Thoracic aorta (tissue), 2 donors: ENCODE results near the gene PRKN. TPM values are rescaled to one million over a fixed set of nuclear protein-coding genes. Genes with fewer than 3 reads are reported as not detected.

Experiments used
- ATAC-seq: fragments of 150-250 bp; one replicate; pipeline ENCODE4 v1.8.0; 2017; ENCODE audit warnings: low read depth; ENCODE audit not compliant: insufficient number of reproducible peaks, low FRiP score
- DNase-seq: peaks from one replicate; pipeline ENCODE4 v3.0.0-alpha.2; 2020; ENCODE audit warnings: low spot score
- H3K27ac ChIP-seq, 2 donors: fragments of 200-600 bp; sonication (generic); 1 replicate in 1 of 2; 2 replicates in 1 of 2; pipeline ENCODE4 v1.5.1; 2016; ENCODE audit warnings: mild to moderate bottlenecking in 2 of 2, moderate library complexity in 2 of 2
- H3K27me3 ChIP-seq: fragments of 200-600 bp; sonication (generic); replicated peaks from 2 replicates; pipeline ENCODE4 v1.6.0; 2016; ENCODE audit warnings: mild to moderate bottlenecking; ENCODE audit not compliant: insufficient read depth
- H3K36me3 ChIP-seq: fragments of 200-600 bp; sonication (generic); one replicate; pipeline ENCODE4 v1.5.1; 2016
- H3K4me1 ChIP-seq, 2 donors: fragments of 200-600 bp; sonication (generic); 1 replicate in 1 of 2; 2 replicates in 1 of 2; pipeline versions ENCODE4 v1.5.1 to v1.6.0; 2016; ENCODE audit warnings: low read depth in 2 of 2, mild to moderate bottlenecking in 1 of 2; ENCODE audit not compliant: control insufficient read depth in 1 of 2
- H3K4me3 ChIP-seq: fragments of 200-600 bp; sonication (generic); 2 replicates; pipeline ENCODE4 v1.5.1; 2016; ENCODE audit warnings: mild to moderate bottlenecking
- H3K9me3 ChIP-seq: fragments of 200-600 bp; sonication (generic); 2 replicates; pipeline ENCODE4 v1.5.1; 2016
- total RNA-seq, 2 donors: library from RNA; depleted of rRNA; stranded (reverse); fragments of >200 nt; gene quantifications; one replicate each; pipeline versions ENCODE4 v1.1.0 to v1.2.3, GENCODE V29; 2016
- TF ChIP-seq, protein P1 (sequence below): fragments of 200-600 bp; sonication (generic); IDR thresholded peaks from one replicate; pipeline ENCODE4 v1.5.1; 2019; ENCODE audit warnings: antibody characterized with exemption

The PRKN gene
- total RNA-seq, 2 donors from 2014 or later = 10.4 to 23.8 TPM

DNA sequence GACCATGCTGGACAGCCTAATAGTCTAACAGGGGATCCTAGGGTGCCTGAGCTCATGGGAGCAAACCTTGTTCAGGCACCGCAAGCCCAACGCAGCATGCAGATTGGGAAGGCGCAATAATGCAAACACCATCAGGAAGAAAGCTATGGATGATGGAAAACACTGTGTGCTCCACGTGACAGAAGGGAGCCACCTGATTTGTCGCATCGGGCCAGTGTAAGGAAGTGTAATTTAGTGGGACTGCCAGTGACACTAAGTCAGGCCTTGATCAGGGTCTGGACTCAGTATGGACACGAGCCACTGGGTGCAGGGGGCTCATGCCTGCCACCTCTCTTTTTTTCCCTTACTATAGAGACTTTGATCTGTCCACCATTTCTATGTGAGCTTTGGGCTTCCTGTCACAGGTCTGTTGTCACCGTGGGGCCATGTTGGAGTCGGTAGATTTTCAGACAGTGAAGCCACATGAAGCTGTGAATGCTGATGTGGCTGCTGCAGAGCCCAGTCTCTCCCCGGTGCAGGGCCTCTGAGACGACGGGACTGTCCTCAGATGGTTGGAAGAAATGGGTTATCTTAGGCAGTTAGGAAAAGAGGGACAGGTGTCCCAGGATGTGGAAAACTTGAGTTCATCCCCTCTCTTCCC is 1379.5 kb downstream of the PRKN start:
- Histone ChIP-seq H3K27ac (no peak overlapping the region), H3K27me3 (no peaks in the 10 kb centered on the region), H3K4me3 (no peak overlapping the region), H3K36me3 (no peaks in the 10 kb centered on the region), H3K9me3 (no peaks in the 10 kb centered on the region), H3K4me1 (no peaks in the 10 kb centered on the region)
- DNase-seq (no peak), ATAC-seq (no peak)
- TF ChIP-seq, protein P1, sequence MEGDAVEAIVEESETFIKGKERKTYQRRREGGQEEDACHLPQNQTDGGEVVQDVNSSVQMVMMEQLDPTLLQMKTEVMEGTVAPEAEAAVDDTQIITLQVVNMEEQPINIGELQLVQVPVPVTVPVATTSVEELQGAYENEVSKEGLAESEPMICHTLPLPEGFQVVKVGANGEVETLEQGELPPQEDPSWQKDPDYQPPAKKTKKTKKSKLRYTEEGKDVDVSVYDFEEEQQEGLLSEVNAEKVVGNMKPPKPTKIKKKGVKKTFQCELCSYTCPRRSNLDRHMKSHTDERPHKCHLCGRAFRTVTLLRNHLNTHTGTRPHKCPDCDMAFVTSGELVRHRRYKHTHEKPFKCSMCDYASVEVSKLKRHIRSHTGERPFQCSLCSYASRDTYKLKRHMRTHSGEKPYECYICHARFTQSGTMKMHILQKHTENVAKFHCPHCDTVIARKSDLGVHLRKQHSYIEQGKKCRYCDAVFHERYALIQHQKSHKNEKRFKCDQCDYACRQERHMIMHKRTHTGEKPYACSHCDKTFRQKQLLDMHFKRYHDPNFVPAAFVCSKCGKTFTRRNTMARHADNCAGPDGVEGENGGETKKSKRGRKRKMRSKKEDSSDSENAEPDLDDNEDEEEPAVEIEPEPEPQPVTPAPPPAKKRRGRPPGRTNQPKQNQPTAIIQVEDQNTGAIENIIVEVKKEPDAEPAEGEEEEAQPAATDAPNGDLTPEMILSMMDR = no peak

DNA sequence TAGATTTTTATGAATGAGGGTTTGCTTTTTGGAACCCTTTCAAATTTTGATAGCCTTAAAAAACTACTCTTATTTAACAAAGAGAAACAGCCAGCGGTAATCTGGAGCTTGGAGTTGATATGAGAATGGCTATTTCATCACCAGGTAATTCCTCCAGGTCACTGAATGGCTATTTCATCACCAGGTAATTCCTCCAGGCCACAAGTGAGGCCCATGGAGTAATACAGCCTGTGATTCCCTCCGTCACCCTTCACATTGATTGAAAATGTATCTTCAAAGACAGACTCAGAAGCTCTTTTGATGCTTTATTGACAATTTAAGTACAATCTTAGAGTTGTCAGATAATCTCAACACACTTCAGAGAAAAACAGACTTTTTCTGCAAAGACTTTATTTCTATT is 1380.4 kb downstream of the PRKN start:
- TF ChIP-seq, protein P1 = no peak
- ATAC-seq = no peak
- no peaks in the 10 kb centered on the region for H3K27me3 ChIP-seq
- H3K4me1 ChIP-seq = no peaks in the 10 kb centered on the region
- H3K27ac ChIP-seq = no peak overlapping the region
- no peak overlapping the region for H3K4me3 ChIP-seq
- H3K9me3 ChIP-seq = no peaks in the 10 kb centered on the region
- H3K36me3 ChIP-seq = no peaks in the 10 kb centered on the region
- DNase-seq = no peak

DNA sequence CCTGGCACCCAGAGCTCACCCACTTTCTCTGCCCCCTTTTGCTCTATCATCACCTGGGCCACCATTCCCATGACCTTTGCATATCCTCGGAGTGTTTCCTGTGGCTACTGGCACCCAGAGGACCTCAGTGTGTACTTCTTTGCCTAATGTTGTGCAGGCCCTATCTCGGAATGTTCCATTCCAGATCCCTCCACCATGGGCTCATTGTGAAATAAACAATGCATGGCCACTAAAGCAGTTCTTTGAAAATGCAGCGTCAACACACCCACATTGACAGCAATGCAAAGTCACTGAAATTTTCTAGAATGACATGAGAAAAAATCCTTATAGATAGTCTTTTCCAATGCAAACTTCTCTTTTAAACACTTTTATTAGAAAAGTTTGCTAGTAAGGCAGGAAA is 1380.8 kb downstream of the PRKN start:
- TF ChIP-seq, protein P1 = no peak
- DNase-seq = no peak
- Histone ChIP-seq H3K36me3 (no peaks in the 10 kb centered on the region), H3K9me3 (no peaks in the 10 kb centered on the region), H3K27me3 (no peaks in the 10 kb centered on the region), H3K4me3 (no peak overlapping the region), H3K4me1 (no peaks in the 10 kb centered on the region), H3K27ac (no peak overlapping the region)
- ATAC-seq = no peak

DNA sequence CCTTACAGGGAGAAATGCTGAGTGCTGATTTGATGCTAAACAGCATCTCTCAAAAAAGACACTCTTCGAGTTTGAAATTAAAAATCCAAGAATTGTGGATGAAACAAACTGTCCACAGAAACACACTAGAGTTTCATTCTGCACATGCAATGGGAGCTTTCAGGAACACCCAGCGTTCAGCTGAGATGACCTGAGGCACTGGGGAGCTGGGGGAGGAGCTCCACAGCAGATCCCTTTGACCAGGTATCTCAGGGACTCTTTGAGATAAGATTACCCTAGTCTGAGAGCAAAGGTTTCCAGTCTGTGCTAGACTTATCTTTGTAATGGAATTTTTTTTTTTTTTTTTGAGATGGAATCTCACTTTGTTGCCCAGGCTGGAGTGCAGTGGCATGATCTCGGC is 1382.9 kb downstream of the PRKN start:
- H3K27me3 ChIP-seq = no peaks in the 10 kb centered on the region
- no peaks in the 10 kb centered on the region for H3K4me1 ChIP-seq
- no peaks in the 10 kb centered on the region for H3K9me3 ChIP-seq
- ATAC-seq = no peak
- DNase-seq = no peak
- H3K4me3 ChIP-seq = no peak overlapping the region
- H3K36me3 ChIP-seq = no peaks in the 10 kb centered on the region
- no peak overlapping the region for H3K27ac ChIP-seq
- TF ChIP-seq, protein P1 = no peak

DNA sequence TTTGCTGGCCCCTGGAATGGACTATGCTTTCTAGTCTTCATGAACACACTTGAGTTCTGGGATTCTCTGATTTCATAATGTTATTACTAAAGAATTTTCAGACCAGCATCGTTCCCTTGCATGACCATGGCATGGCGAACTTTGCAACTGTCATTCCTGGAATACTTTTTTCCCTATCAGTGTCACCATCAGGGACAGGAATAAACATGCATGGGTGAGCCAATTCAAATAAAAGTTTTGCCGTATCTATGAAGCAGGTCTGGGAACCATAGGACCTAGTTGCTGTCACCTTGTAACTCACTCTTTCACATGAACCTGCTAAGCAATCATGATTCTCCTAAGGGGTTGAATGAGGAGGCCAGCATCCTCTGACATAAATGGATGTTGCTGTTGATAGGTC is 1385.5 kb downstream of the PRKN start:
- no peaks in the 10 kb centered on the region for H3K4me1 ChIP-seq
- no peak overlapping the region for H3K27ac ChIP-seq
- TF ChIP-seq, protein P1 = no peak
- H3K36me3 ChIP-seq = no peaks in the 10 kb centered on the region
- no peak overlapping the region for H3K4me3 ChIP-seq
- H3K27me3 ChIP-seq = no peaks in the 10 kb centered on the region
- no peak for DNase-seq
- no peak for ATAC-seq
- no peaks in the 10 kb centered on the region for H3K9me3 ChIP-seq
